OCI-LY1 (cell line): ENCODE results near the gene CASKIN2.

Source experiments
- H2AFZ ChIP-seq: fragments of 200-600 bp; sonication (generic), shearing (Covaris generic); 2 replicates; pipeline ENCODE4 v1.6.0; 2014; ENCODE audit warnings: antibody characterized with exemption, mild to moderate bottlenecking, low read length
- H3F3A ChIP-seq: fragments of 200-600 bp; sonication (generic), shearing (Covaris generic); 2 replicates; pipeline ENCODE4 v1.6.0; 2014; ENCODE audit warnings: mild to moderate bottlenecking, antibody characterized with exemption, low read length, moderate library complexity; ENCODE audit not compliant: insufficient read depth
- H3K27ac ChIP-seq: fragments of 200-600 bp; sonication (generic); 2 replicates; pipeline ENCODE4 v1.5.1; 2014; ENCODE audit warnings: low read length, mixed run types, mild to moderate bottlenecking, low read depth; ENCODE audit not compliant: poor library complexity, severe bottlenecking
- H3K27me3 ChIP-seq: fragments of 200-600 bp; sonication (generic); 2 replicates; pipeline ENCODE4 v1.6.0; 2014; ENCODE audit warnings: antibody characterized with exemption, mild to moderate bottlenecking, low read length, moderate library complexity; ENCODE audit not compliant: insufficient read depth
- H3K36me3 ChIP-seq: fragments of 200-600 bp; sonication (generic); 2 replicates; pipeline ENCODE4 v1.6.1; 2014; ENCODE audit warnings: mild to moderate bottlenecking, antibody characterized with exemption, low read length, moderate library complexity, mixed read lengths; ENCODE audit not compliant: insufficient read depth
- H3K4me1 ChIP-seq: fragments of 200-600 bp; sonication (generic); 2 replicates; pipeline ENCODE4 v1.5.1; 2014; ENCODE audit warnings: mild to moderate bottlenecking, low read length, moderate library complexity; ENCODE audit not compliant: insufficient read depth, severe bottlenecking
- H3K4me2 ChIP-seq: fragments of 200-600 bp; sonication (generic), shearing (Covaris generic); 2 replicates; pipeline ENCODE4 v1.6.1; 2014; ENCODE audit warnings: low read length
- H3K4me3 ChIP-seq: fragments of 200-600 bp; sonication (generic); 2 replicates; pipeline ENCODE4 v1.5.1; 2014; ENCODE audit warnings: low read length, low read depth, mild to moderate bottlenecking, mixed read lengths; ENCODE audit not compliant: poor library complexity, severe bottlenecking
- H3K79me2 ChIP-seq: fragments of 200-600 bp; shearing (Covaris generic); 2 replicates; pipeline ENCODE4 v1.6.1; 2016; ENCODE audit warnings: mixed run types, low read length, mixed read lengths; ENCODE audit not compliant: insufficient read depth
- H3K9ac ChIP-seq: fragments of 200-600 bp; sonication (generic), shearing (Covaris generic); 2 replicates; pipeline ENCODE4 v1.6.1; 2014; ENCODE audit warnings: mild to moderate bottlenecking, low read length, mixed read lengths
- H3K9me2 ChIP-seq: fragments of 200-600 bp; sonication (generic), shearing (Covaris generic); 2 replicates; pipeline ENCODE4 v1.6.1; 2014; ENCODE audit warnings: low read depth, mild to moderate bottlenecking, low read length, mixed read lengths
- H3K9me3 ChIP-seq: fragments of 200-600 bp; shearing (Covaris generic); 2 replicates; pipeline ENCODE4 v1.6.1; 2014; ENCODE audit warnings: low read length, mixed read lengths
- H4K20me1 ChIP-seq: fragments of 200-600 bp; sonication (generic), shearing (Covaris generic); 2 replicates; pipeline ENCODE4 v1.6.0; 2016; ENCODE audit warnings: mild to moderate bottlenecking, low read length; ENCODE audit not compliant: insufficient read depth
- CTCF ChIP-seq: fragments of 200-600 bp; sonication (generic), shearing (Covaris generic); IDR thresholded peaks from 2 replicates; pipeline ENCODE4 v1.5.1; 2017; ENCODE audit warnings: mild to moderate bottlenecking, antibody characterized with exemption, low read length, moderate library complexity, mixed read lengths
- EZH2 ChIP-seq: fragments of 200-600 bp; sonication (generic), shearing (Covaris generic); IDR thresholded peaks from 2 replicates; pipeline ENCODE4 v1.8.0; 2017; ENCODE audit warnings: borderline replicate concordance, mixed run types, mild to moderate bottlenecking, antibody characterized with exemption, low read length, moderate library complexity, mixed read lengths

CASKIN2 gene

GRCh38 chr17:75548813-75549212, 33.5 kb upstream of the CASKIN2 start:
- H3K9me2 ChIP-seq, result no peaks in the 10 kb centered on the region
- 0 out of 2 replicates have a peak, but pooled peaks cover 1% of the 10 kb centered on the region for H3K27me3 ChIP-seq
- H3K27ac ChIP-seq, result no peak overlapping the region
- no peaks in the 10 kb centered on the region for H3F3A ChIP-seq
- no peaks in the 10 kb centered on the region for H4K20me1 ChIP-seq
- H2AFZ ChIP-seq, result no peak overlapping the region
- no peak overlapping the region for H3K4me3 ChIP-seq
- H3K9ac ChIP-seq, result no peak overlapping the region
- no peaks in the 10 kb centered on the region for H3K9me3 ChIP-seq
- H3K4me1 ChIP-seq, result no peaks in the 10 kb centered on the region
- H3K36me3 ChIP-seq, result no peaks in the 10 kb centered on the region
- TF ChIP-seq CTCF, result no peak
- TF ChIP-seq EZH2, result no peak
- H3K79me2 ChIP-seq, result no peaks in the 10 kb centered on the region
- no peak overlapping the region for H3K4me2 ChIP-seq

GRCh38 chr17:75547091-75547490, 31.8 kb upstream of the CASKIN2 start:
- Histone ChIP-seq H3K36me3 (no peaks in the 10 kb centered on the region), H3K9me3 (no peaks in the 10 kb centered on the region), H3K4me1 (no peaks in the 10 kb centered on the region), H3K4me3 (no peak overlapping the region), H3F3A (no peaks in the 10 kb centered on the region), H3K9me2 (no peaks in the 10 kb centered on the region), H3K4me2 (no peak overlapping the region), H3K79me2 (no peaks in the 10 kb centered on the region), H4K20me1 (no peaks in the 10 kb centered on the region), H2AFZ (no peak overlapping the region), H3K9ac (no peak overlapping the region), H3K27me3 (0 out of 2 replicates have a peak, but pooled peaks cover 5% of the 10 kb centered on the region), H3K27ac (no peak overlapping the region)
- TF ChIP-seq EZH2, result no peak
- no peak for TF ChIP-seq CTCF

GRCh38 chr17:75546181-75546580, 30.8 kb upstream of the CASKIN2 start:
- Histone ChIP-seq H3K9me2 (no peaks in the 10 kb centered on the region), H3K4me1 (no peaks in the 10 kb centered on the region), H3K27ac (no peak overlapping the region), H3K36me3 (no peaks in the 10 kb centered on the region), H3K79me2 (no peaks in the 10 kb centered on the region), H3K4me2 (no peak overlapping the region), H4K20me1 (no peaks in the 10 kb centered on the region), H3K27me3 (0 out of 2 replicates have a peak, but pooled peaks cover 5% of the 10 kb centered on the region), H3K9me3 (no peaks in the 10 kb centered on the region), H3K4me3 (no peak overlapping the region), H3K9ac (no peak overlapping the region), H2AFZ (no peak overlapping the region), H3F3A (no peaks in the 10 kb centered on the region)
- TF ChIP-seq CTCF (no peak), EZH2 (no peak)
